Cerebellar nuclear complex (tissue), 1 donor: ENCODE measurements around the gene CECR2.
A peak's percentile ranks its signal among the peaks of the same experiment; 100 is the strongest.
"Not testable (repeated sequence)": the region's sequence is repeated elsewhere in the genome, so short reads cannot be mapped to it uniquely, and the experiment has no call there.

Experiments used
- DNase-seq, 2 experiments: peaks; one replicate each; lab custom pipeline; 2025; lab: John Stamatoyannopoulos, UW

The CECR2 gene

GRCh38 chr22:17512960-17513359 is 143.7 kb downstream of the CECR2 start:
- DNase-seq: no peak

GRCh38 chr22:17513612-17514011 is 144.4 kb downstream of the CECR2 start:
- DNase-seq: no peak

- no peak for DNase-seq
These were observed 144.8 kb downstream of the CECR2 start for GRCh38 chr22:17514084-17514483.

- DNase-seq: no peak
These were observed 149.1 kb downstream of the CECR2 start for GRCh38 chr22:17518406-17518805.

- not testable (repeated sequence) for DNase-seq
These were observed 152.7 kb downstream of the CECR2 start for GRCh38 chr22:17521971-17522370.

- DNase-seq: no peak
These were observed 154.7 kb downstream of the CECR2 start for GRCh38 chr22:17523925-17524324.

- peak; percentile 61 to 68 for DNase-seq
These were observed 167.0 kb downstream of the CECR2 start for GRCh38 chr22:17536269-17536668.

GRCh38 chr22:17537155-17537554 is 167.9 kb downstream of the CECR2 start:
- DNase-seq: no peak

- DNase-seq: no peak
These were observed 171.2 kb downstream of the CECR2 start for GRCh38 chr22:17540481-17540880.

GRCh38 chr22:17541476-17541875 is 172.2 kb downstream of the CECR2 start:
- no peak for DNase-seq

- no peak for DNase-seq
These were observed 173.2 kb downstream of the CECR2 start for GRCh38 chr22:17542452-17542851.

- no peak for DNase-seq
These were observed 178.9 kb downstream of the CECR2 start for GRCh38 chr22:17548010-17548755.

GRCh38 chr22:17548756-17549035 is 179.4 kb downstream of the CECR2 start:
- DNase-seq: no peak

GRCh38 chr22:17549183-17549582 is 179.9 kb downstream of the CECR2 start:
- no peak for DNase-seq

GRCh38 chr22:17549655-17550054 is 180.4 kb downstream of the CECR2 start:
- no peak for DNase-seq

- DNase-seq: no peak
These were observed 183.5 kb downstream of the CECR2 start for GRCh38 chr22:17552737-17553136.

GRCh38 chr22:17554814-17555213 is 185.6 kb downstream of the CECR2 start:
- no peak for DNase-seq

GRCh38 chr22:17559188-17559587 is 189.9 kb downstream of the CECR2 start:
- DNase-seq: no peak

- DNase-seq: no peak
These were observed 193.9 kb downstream of the CECR2 start, which contains the start of gene SLC25A18 for GRCh38 chr22:17562906-17563870. Gene SLC25A18 (plus strand): TSS chr22:17563498. CDS start chr22:17579945, 16,447 bp downstream.

- no peak for DNase-seq
These were observed 194.7 kb downstream of the CECR2 start for GRCh38 chr22:17563936-17564391.

GRCh38 chr22:17566016-17566687 is 196.9 kb downstream of the CECR2 start:
- DNase-seq: not testable (repeated sequence)

- DNase-seq: no peak
These were observed 197.5 kb downstream of the CECR2 start for GRCh38 chr22:17566776-17567175.
